A673 (cell line): ENCODE results near the gene LMF1. TPM values are rescaled to one million over a fixed set of nuclear protein-coding genes. Genes with fewer than 3 reads are reported as not detected.

ENCODE experiments used
- BruUV-seq: library from RNA; stranded (reverse); fragments of 400-500 nt; replicated peaks from 2 replicates; lab custom pipeline; 2021; lab: Mats Ljungman, UMichigan
- CTCF ChIA-PET: fragments of 300-600 bp; sonication (Branson Sonifier 250); formaldehyde crosslinking; loops from one replicate; lab custom pipeline; 2022; ENCODE audit warnings: antibody characterized with exemption; lab: Charles Lee
- POLR2A ChIA-PET: fragments of 300-600 bp; sonication (Branson Sonifier 250); formaldehyde crosslinking; loops from one replicate; lab custom pipeline; 2022; ENCODE audit warnings: antibody characterized with exemption; ENCODE audit not compliant: low non-redundant PET; lab: Charles Lee
- DNase-seq: peaks from one replicate; pipeline ENCODE4 v3.0.0-alpha.2; 2015; ENCODE audit warnings: low spot score
- H3K27ac ChIP-seq: fragments of 200-600 bp; sonication (generic); 2 replicates; pipeline ENCODE4 v1.5.1; 2016; ENCODE audit warnings: mixed run types, low read depth, mild to moderate bottlenecking, mixed read lengths, antibody characterized with exemption, low read length; ENCODE audit not compliant: poor library complexity, severe bottlenecking
- H3K27me3 ChIP-seq: fragments of 200-600 bp; sonication (generic); replicated peaks from 2 replicates; pipeline ENCODE4 v1.6.1; 2017; ENCODE audit warnings: mixed run types, low read depth, mild to moderate bottlenecking, mixed read lengths, antibody characterized with exemption, low read length; ENCODE audit not compliant: insufficient read depth, poor library complexity
- H3K36me3 ChIP-seq: fragments of 200-600 bp; sonication (generic); 2 replicates; pipeline ENCODE4 v1.6.1; 2016; ENCODE audit warnings: mixed run types, mild to moderate bottlenecking, mixed read lengths, antibody characterized with exemption, low read length; ENCODE audit not compliant: insufficient read depth, poor library complexity, severe bottlenecking
- H3K4me1 ChIP-seq: fragments of 200-600 bp; sonication (generic); 2 replicates; pipeline ENCODE4 v1.6.1; 2017; ENCODE audit warnings: mixed run types, mild to moderate bottlenecking, mixed read lengths, antibody characterized with exemption, low read length; ENCODE audit not compliant: insufficient read depth, poor library complexity, severe bottlenecking
- H3K4me3 ChIP-seq: fragments of 200-600 bp; sonication (generic); 2 replicates; pipeline ENCODE4 v1.5.1; 2016; ENCODE audit warnings: low read depth, mixed run types, mild to moderate bottlenecking, mixed read lengths, low read length; ENCODE audit not compliant: poor library complexity, severe bottlenecking
- H3K9me3 ChIP-seq: fragments of 200-600 bp; sonication (generic); 2 replicates; pipeline ENCODE4 v1.6.1; 2016; ENCODE audit warnings: mixed run types, low read depth, mild to moderate bottlenecking, mixed read lengths, antibody characterized with exemption, low read length; ENCODE audit not compliant: poor library complexity, severe bottlenecking
- CTCF ChIP-seq: fragments of 300-800, 200-600 bp; sonication (generic); conservative IDR thresholded peaks from 2 replicates; pipeline ENCODE4 v1.5.1; 2017; ENCODE audit warnings: low read depth, mild to moderate bottlenecking, antibody characterized with exemption, low read length, moderate library complexity, mixed read lengths
- EZH2 ChIP-seq: fragments of 200-600 bp; sonication (generic); IDR thresholded peaks from 2 replicates; pipeline ENCODE4 v1.6.1; 2017; ENCODE audit warnings: borderline replicate concordance, low read depth, mild to moderate bottlenecking, mixed read lengths, antibody characterized with exemption, low read length; ENCODE audit not compliant: poor library complexity, severe bottlenecking
- intact Hi-C: fragments of 100-400 bp; cut with micrococcal nuclease; formaldehyde crosslinking; loops from one replicate; pipeline ENCODE4 v1.10.0; 2022; ENCODE audit not compliant: unreplicated experiment
- total RNA-seq: library from RNA; stranded (reverse); gene quantifications from 2 replicates; pipeline ENCODE4 v1.2.3, GENCODE V29; 2021

Gene LMF1
- total RNA-seq, 1 experiment from 2014 or later: 21.0 TPM

GRCh38 chr16:818132-818531 is 152.7 kb downstream of the LMF1 start:
- POLR2A ChIA-PET: no interaction called here
- CTCF ChIA-PET: no interaction called here
- TF ChIP-seq CTCF: no peak
- no peak for TF ChIP-seq EZH2
- no TSS peak for BruUV-seq
- Histone ChIP-seq H3K4me3 (no peak overlapping the region), H3K27me3 (no peaks in the 10 kb centered on the region), H3K27ac (no peak overlapping the region), H3K4me1 (no peaks in the 10 kb centered on the region), H3K36me3 (no peaks in the 10 kb centered on the region), H3K9me3 (no peaks in the 10 kb centered on the region)
- DNase-seq: no peak
- intact Hi-C loops: no loop called here

GRCh38 chr16:817001-817906 is 153.5 kb downstream of the LMF1 start:
- H3K9me3 ChIP-seq: no peaks in the 10 kb centered on the region
- no peak overlapping the region for H3K4me3 ChIP-seq
- CTCF ChIA-PET: no interaction called here
- intact Hi-C loops: no loop called here
- TF ChIP-seq EZH2: no peak
- no peak for TF ChIP-seq CTCF
- POLR2A ChIA-PET: no interaction called here
- BruUV-seq: no TSS peak
- H3K4me1 ChIP-seq: no peaks in the 10 kb centered on the region
- no peaks in the 10 kb centered on the region for H3K36me3 ChIP-seq
- no peaks in the 10 kb centered on the region for H3K27me3 ChIP-seq
- no peak overlapping the region for H3K27ac ChIP-seq
- no peak for DNase-seq

- no TSS peak for BruUV-seq
- TF ChIP-seq EZH2 (no peak), CTCF (no peak)
- Histone ChIP-seq H3K4me1 (no peaks in the 10 kb centered on the region), H3K4me3 (no peak overlapping the region), H3K9me3 (no peaks in the 10 kb centered on the region), H3K27me3 (no peaks in the 10 kb centered on the region), H3K36me3 (no peaks in the 10 kb centered on the region), H3K27ac (no peak overlapping the region)
- intact Hi-C loops: no loop called here
- DNase-seq: no peak
- ChIA-PET POLR2A (no interaction called here), CTCF (no interaction called here)
These were observed 154.9 kb downstream of the LMF1 start for GRCh38 chr16:815861-816260.
